Activated CD8-positive, alpha-beta memory T cell treated with anti-CD3 and anti-CD28 coated beads, Interleukin-2, amount 50 U/mL, for 48 hours (primary cell): ENCODE data around the gene RASGRF1.

Experiments
- DNase-seq: peaks from one replicate; pipeline ENCODE4 v3.0.0-alpha.2; 2020

The RASGRF1 gene

GRCh38 chr15:78983146-78983918 is 107.2 kb downstream of the RASGRF1 start:
- no peak for DNase-seq

- DNase-seq = no peak
These were observed 107.8 kb downstream of the RASGRF1 start for GRCh38 chr15:78982736-78983135.

- DNase-seq = no peak
These were observed 108.9 kb downstream of the RASGRF1 start for GRCh38 chr15:78981532-78982313.

- no peak for DNase-seq
These were observed 110.9 kb downstream of the RASGRF1 start for GRCh38 chr15:78979456-78980320.

GRCh38 chr15:78978601-78979179 is 111.9 kb downstream of the RASGRF1 start:
- no peak for DNase-seq

GRCh38 chr15:78977591-78978347 is 112.8 kb downstream of the RASGRF1 start:
- no peak for DNase-seq

GRCh38 chr15:78977091-78977571 is 113.4 kb downstream of the RASGRF1 start:
- DNase-seq = no peak

GRCh38 chr15:78976691-78977090 is 113.9 kb downstream of the RASGRF1 start:
- no peak for DNase-seq

- DNase-seq = no peak
These were observed 116.2 kb downstream of the RASGRF1 start for GRCh38 chr15:78974272-78974918.

GRCh38 chr15:78969687-78970349 is 120.8 kb downstream of the RASGRF1 start:
- no peak for DNase-seq

GRCh38 chr15:78968539-78969271 is 121.9 kb downstream of the RASGRF1 start:
- DNase-seq = no peak

GRCh38 chr15:78968114-78968513 is 122.5 kb downstream of the RASGRF1 start:
- DNase-seq = no peak

- no peak for DNase-seq
These were observed 130.3 kb downstream of the RASGRF1 start for GRCh38 chr15:78960308-78960707.

- DNase-seq = no peak
These were observed 131.2 kb downstream of the RASGRF1 start for GRCh38 chr15:78959360-78959759.

- DNase-seq = no peak
These were observed 133.0 kb downstream of the RASGRF1 start for GRCh38 chr15:78957416-78958093.

GRCh38 chr15:78956937-78957336 is 133.6 kb downstream of the RASGRF1 start:
- no peak for DNase-seq

GRCh38 chr15:78955355-78955754 is 135.2 kb downstream of the RASGRF1 start:
- DNase-seq = no peak

GRCh38 chr15:78951841-78952238 is 138.7 kb downstream of the RASGRF1 start:
- no peak for DNase-seq
